ENCODE measurements around the gene TMEM255B. TPM values are rescaled to one million over a fixed set of nuclear protein-coding genes. Genes with fewer than 3 reads are reported as not detected.

TMEM255B gene
- total RNA-seq, 6 donors from 2014 or later, result 1.4 to 39.0 (median 13.8) TPM

- H3K4me3 ChIP-seq, result no peak overlapping the region
- H3K9me3 ChIP-seq, result no peaks in the 10 kb centered on the region
- no peak overlapping the region for H3K27ac ChIP-seq
- no peak for ATAC-seq (ENCODE audit: low FRiP score in 2 of 2)
- H3K4me1 ChIP-seq, result peaks cover 0 to 11% (median 8%) of the 10 kb centered on the region in 4 donors
- peaks cover 0 to 25% (median 2%) of the 10 kb centered on the region in 4 donors for H3K36me3 ChIP-seq
- H3K27me3 ChIP-seq, result no peaks in the 10 kb centered on the region
- TF ChIP-seq EP300 (IDR thresholded peaks at IDR 0.05), result no peak
- no peak for TF ChIP-seq POLR2AphosphoS5 (IDR thresholded peaks at IDR 0.05)
- no peak for TF ChIP-seq POLR2A (IDR thresholded peaks at IDR 0.05)
- no peak for TF ChIP-seq CTCF (IDR thresholded peaks at IDR 0.05)
- no peak for DNase-seq
- WGBS, 2 donors, result 80 to 83% methylated on average over 2 of the region's 2 CpGs
Observed at GRCh38 chr13:113798200-113798811, 39.3 kb downstream of the TMEM255B start.

- Histone ChIP-seq H3K36me3 (peaks cover 0 to 12% (median 2%) of the 10 kb centered on the region in 4 donors), H3K9me3 (no peaks in the 10 kb centered on the region), H3K4me1 (peaks cover 0 to 11% (median 8%) of the 10 kb centered on the region in 4 donors), H3K27me3 (no peaks in the 10 kb centered on the region), H3K27ac (no peak overlapping the region), H3K4me3 (no peak overlapping the region)
- TF ChIP-seq CTCF (IDR thresholded peaks at IDR 0.05) (no peak), POLR2A (IDR thresholded peaks at IDR 0.05) (no peak), POLR2AphosphoS5 (IDR thresholded peaks at IDR 0.05) (no peak), EP300 (IDR thresholded peaks at IDR 0.05) (no peak)
- no peak for DNase-seq
- 90 to 94% methylated on average over 2 to 8 of the region's 10 CpGs for WGBS, 2 donors
- ATAC-seq (ENCODE audit: low FRiP score in 2 of 2), result no peak
Observed at GRCh38 chr13:113800576-113800926, 41.5 kb downstream of the TMEM255B start.

GRCh38 chr13:113801289-113801961 is 42.4 kb downstream of the TMEM255B start:
- 89 to 98% methylated on average over 20 to 32 of the region's 33 CpGs for WGBS, 2 donors
- DNase-seq (peak in 1 of 2 donors; percentile 80), ATAC-seq (ENCODE audit: low FRiP score in 2 of 2) (no peak)

GRCh38 chr13:113802090-113802531 is 43.1 kb downstream of the TMEM255B start:
- Histone ChIP-seq H3K36me3 (peaks cover 0 to under 1% (median 0%) of the 10 kb centered on the region in 4 donors), H3K4me1 (peaks cover 0 to 11% (median 8%) of the 10 kb centered on the region in 4 donors), H3K27me3 (no peaks in the 10 kb centered on the region), H3K4me3 (no peak overlapping the region), H3K9me3 (no peaks in the 10 kb centered on the region), H3K27ac (no peak overlapping the region)
- DNase-seq (peak in 1 of 2 donors; percentile 80), ATAC-seq (ENCODE audit: low FRiP score in 2 of 2) (peak; percentile 19 to 47)
- no peak for TF ChIP-seq CTCF (IDR thresholded peaks at IDR 0.05)
- TF ChIP-seq POLR2A (IDR thresholded peaks at IDR 0.05), result no peak
- WGBS, 2 donors, result 20 to 30% methylated on average over 1 to 15 of the region's 15 CpGs

More at GRCh38 chr13:113801289-113801961, 42.4 kb downstream of the TMEM255B start:
- Histone ChIP-seq H3K27me3 (no peaks in the 10 kb centered on the region), H3K4me3 (no peak overlapping the region), H3K4me1 (peaks cover 0 to 11% (median 8%) of the 10 kb centered on the region in 4 donors), H3K27ac (no peak overlapping the region), H3K36me3 (peaks cover 0 to 5% (median 2%) of the 10 kb centered on the region in 4 donors), H3K9me3 (no peaks in the 10 kb centered on the region)
- no peak for TF ChIP-seq POLR2A (IDR thresholded peaks at IDR 0.05)
- TF ChIP-seq POLR2AphosphoS5 (IDR thresholded peaks at IDR 0.05), result no peak
- TF ChIP-seq EP300 (IDR thresholded peaks at IDR 0.05), result no peak
- no peak for TF ChIP-seq CTCF (IDR thresholded peaks at IDR 0.05)

All from upper lobe of left lung (tissue), 6 donors.